Umbilical cord (tissue), 2 donors: ENCODE measurements around the gene MT1HL1. TPM values are rescaled to one million over a fixed set of nuclear protein-coding genes. Genes with fewer than 3 reads are reported as not detected.
"Not testable (repeated sequence)": the region's sequence is repeated elsewhere in the genome, so short reads cannot be mapped to it uniquely, and the experiment has no call there.

ENCODE experiments used
- DNase-seq: peaks from one replicate; pipeline ENCODE4 v3.0.0-alpha.2; 2015; ENCODE audit warnings: low spot score
- total RNA-seq: library from RNA; depleted of rRNA; stranded (reverse); fragments of >200 nt; gene quantifications from one replicate; pipeline ENCODE4 v1.2.3, GENCODE V29; 2014; ENCODE audit warnings: low replicate concordance; ENCODE audit not compliant: insufficient read depth

MT1HL1 gene
- total RNA-seq, 1 donor from 2014 or later = not detected

DNA sequence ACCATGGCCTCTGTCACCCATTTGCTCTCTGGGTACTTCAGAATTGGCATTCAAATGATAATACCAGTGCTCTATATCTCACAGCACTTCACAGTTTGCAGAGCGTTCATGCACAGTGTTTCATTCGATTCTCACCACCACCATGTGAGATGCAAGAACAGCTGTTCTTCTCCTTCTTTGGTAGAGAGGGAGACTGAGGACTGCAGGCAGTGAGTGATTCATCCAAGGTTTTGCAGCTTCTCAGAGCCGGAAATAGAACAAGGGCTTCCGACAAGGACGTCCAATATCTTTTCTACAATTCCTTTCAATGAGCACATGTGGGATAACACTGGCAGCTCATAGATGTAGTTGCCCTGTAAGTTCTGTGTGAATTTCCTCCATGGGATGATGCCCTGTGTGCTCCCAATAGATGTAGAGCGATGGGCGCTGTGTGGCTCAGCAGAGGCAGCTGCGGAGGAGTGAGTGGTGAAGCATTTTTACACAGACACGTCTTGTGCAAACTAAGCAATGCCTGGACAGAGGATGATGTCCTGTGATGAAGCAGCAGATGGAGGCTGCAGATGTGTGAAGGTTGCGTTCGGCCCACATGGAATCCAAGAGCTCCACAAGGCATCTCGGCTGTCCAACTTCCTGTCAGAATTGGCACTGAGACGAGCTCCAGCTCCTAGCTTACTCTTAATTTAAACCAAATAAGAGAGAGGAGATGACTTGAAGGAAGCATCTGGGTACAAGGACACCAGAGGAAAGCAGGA lies 24.9 kb downstream of the MT1HL1 start:
- no peak for DNase-seq

DNA sequence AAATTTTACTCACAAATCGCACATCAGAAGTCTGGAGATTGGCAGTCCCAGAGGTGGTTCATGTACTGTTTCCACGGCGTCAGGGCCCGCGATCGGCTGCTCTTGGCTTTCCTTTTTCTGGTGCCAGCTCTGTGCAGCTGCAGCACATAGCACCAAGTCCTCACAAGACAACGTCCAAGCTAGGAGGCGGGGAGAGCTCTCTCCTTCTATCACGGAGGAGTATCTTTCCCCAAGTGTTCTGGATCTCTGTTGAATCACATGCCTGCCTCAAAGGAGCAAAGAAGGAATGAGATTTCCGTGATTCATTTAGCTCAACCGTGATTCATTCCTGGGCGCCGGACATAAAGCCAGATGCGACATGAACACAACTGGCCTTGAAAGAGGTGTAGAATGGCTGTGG lies 25.5 kb downstream of the MT1HL1 start:
- no peak for DNase-seq

DNA sequence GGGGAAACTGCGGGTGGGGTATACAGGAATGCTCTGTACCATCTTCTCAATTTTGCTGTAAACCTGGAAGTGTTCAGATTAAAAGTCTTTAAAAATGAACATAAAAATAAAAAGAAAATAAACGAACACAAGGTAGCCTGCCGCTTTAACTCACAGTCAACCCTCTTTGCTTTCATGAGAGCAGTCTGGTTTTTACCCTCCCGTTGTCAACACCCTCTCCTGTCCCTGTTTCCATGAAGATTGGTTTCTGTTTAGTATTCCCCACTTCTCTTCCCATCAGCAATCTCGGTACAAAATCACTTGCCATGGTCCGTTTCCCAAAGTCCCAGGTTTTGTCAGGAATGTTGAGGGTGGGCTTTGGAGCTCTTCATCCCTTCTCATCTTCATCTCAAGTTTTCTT lies 28.8 kb downstream of the MT1HL1 start:
- no peak for DNase-seq

- not testable (repeated sequence) for DNase-seq
Observed at GRCh38 chr1:236974025-236974424, 30.2 kb downstream of the MT1HL1 start.

- DNase-seq = no peak
Observed at GRCh38 chr1:236966636-236967035, 37.6 kb downstream of the MT1HL1 start.

- DNase-seq = no peak
Observed at GRCh38 chr1:236963920-236964319, 40.3 kb downstream of the MT1HL1 start.

GRCh38 chr1:236959112-236959511 lies 45.1 kb downstream of the MT1HL1 start:
- DNase-seq = no peak

DNA sequence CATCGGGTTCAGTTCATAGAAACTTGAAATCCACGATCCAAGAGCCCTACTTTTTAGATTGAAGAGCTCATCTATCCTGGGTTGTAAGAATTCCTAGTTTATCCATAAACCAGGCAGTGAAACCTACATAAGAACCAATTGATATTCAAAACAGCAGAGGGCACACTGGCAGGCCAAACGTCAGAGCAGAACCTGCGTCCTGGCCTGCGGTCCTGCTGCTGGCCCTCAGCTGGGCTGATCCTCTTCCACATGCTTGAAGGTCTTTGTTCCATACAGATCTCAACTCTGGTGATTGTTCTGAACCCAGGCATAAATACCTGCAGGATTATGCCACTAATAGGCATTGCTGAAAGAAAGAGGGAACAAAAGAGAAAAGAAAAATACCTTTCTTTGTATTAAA lies 47.0 kb downstream of the MT1HL1 start:
- DNase-seq = no peak

Other genes starting within 250 kb of the MT1HL1 start
- 55.6 TPM for gene MTR, start 209.1 kb downstream of the MT1HL1 start, total RNA-seq
- 24.8 TPM for gene RYR2, start 37.7 kb upstream of the MT1HL1 start, total RNA-seq